ENCODE results near the gene OLFML1. TPM values are rescaled to one million over a fixed set of nuclear protein-coding genes. Genes with fewer than 3 reads are reported as not detected.

Gene OLFML1
- total RNA-seq, 1 experiment from 2014 or later = not detected

DNA sequence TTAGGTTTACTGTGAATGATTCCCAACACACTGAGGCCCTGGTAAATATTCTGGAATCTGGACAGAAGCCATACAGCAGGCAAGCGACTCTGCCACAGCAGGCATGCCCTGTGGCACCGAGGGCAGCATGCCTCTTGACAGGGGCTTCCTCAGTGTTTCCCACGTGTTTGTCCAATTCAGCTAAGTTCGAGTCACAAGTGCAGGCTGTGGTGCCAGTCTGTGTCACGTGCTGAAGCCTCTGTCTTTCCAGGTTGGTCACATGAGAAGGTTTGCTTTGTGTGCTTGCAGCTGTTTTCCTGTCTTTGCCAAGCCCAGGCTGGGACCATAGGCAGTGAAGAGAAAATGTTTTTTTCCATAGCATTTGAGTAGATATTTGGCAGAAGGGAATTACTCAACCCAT lies 26.1 kb downstream of the OLFML1 start (continued):
- no peak for TF ChIP-seq EMX1 (CRISPR knock-in tag; IDR thresholded peaks at IDR 0.05)
- TF ChIP-seq, protein P1, sequence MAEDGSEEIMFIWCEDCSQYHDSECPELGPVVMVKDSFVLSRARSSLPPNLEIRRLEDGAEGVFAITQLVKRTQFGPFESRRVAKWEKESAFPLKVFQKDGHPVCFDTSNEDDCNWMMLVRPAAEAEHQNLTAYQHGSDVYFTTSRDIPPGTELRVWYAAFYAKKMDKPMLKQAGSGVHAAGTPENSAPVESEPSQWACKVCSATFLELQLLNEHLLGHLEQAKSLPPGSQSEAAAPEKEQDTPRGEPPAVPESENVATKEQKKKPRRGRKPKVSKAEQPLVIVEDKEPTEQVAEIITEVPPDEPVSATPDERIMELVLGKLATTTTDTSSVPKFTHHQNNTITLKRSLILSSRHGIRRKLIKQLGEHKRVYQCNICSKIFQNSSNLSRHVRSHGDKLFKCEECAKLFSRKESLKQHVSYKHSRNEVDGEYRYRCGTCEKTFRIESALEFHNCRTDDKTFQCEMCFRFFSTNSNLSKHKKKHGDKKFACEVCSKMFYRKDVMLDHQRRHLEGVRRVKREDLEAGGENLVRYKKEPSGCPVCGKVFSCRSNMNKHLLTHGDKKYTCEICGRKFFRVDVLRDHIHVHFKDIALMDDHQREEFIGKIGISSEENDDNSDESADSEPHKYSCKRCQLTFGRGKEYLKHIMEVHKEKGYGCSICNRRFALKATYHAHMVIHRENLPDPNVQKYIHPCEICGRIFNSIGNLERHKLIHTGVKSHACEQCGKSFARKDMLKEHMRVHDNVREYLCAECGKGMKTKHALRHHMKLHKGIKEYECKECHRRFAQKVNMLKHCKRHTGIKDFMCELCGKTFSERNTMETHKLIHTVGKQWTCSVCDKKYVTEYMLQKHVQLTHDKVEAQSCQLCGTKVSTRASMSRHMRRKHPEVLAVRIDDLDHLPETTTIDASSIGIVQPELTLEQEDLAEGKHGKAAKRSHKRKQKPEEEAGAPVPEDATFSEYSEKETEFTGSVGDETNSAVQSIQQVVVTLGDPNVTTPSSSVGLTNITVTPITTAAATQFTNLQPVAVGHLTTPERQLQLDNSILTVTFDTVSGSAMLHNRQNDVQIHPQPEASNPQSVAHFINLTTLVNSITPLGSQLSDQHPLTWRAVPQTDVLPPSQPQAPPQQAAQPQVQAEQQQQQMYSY (CRISPR knock-in tag; IDR thresholded peaks at IDR 0.05) = no peak

DNA sequence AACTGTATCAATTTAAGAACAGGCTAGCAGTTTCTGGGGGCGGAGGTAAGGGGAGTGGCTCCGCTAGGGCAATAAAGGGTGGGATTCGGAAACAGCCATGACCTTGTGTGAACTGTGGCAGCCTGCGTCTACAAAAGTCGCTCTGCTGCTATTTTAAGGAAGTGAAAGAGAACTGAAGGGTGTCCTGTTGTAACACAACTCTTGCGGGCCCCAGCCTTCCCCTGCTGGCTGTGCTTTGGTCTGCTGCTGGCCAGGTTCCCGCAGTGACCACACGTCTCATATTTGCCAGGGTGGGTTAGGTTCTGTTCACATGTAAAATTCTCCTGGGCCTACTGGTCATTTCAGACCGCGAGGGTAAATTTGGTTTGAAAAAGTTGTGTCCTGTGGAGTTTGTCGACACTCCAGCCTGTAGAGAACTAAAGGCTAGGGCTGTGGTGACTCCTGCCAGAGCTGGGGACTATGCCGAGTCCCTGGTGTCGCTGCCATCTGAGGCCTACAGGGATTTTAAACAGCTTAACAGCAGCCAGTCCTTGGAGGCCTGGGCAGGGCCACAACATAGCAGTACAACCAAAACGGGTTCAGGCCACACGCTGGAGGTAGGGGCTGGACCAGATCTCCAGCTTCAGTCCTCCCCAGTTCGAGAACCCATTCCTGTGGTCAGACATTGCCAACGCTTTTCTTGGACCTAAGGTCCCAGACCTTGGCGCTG lies 27.4 kb downstream of the OLFML1 start:
- ATAC-seq = peak; percentile 6
- TF ChIP-seq, protein P2, sequence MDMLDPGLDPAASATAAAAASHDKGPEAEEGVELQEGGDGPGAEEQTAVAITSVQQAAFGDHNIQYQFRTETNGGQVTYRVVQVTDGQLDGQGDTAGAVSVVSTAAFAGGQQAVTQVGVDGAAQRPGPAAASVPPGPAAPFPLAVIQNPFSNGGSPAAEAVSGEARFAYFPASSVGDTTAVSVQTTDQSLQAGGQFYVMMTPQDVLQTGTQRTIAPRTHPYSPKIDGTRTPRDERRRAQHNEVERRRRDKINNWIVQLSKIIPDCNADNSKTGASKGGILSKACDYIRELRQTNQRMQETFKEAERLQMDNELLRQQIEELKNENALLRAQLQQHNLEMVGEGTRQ (CRISPR knock-in tag; IDR thresholded peaks at IDR 0.05) = no peak
- TF ChIP-seq ZBTB21 (CRISPR knock-in tag; IDR thresholded peaks at IDR 0.05; ENCODE audit: borderline replicate concordance) = no peak
- TF ChIP-seq TEAD1 (CRISPR knock-in tag; IDR thresholded peaks at IDR 0.05) = no peak
- TF ChIP-seq CREM (CRISPR knock-in tag; IDR thresholded peaks at IDR 0.05) = no peak
- TF ChIP-seq ZNF138 (CRISPR knock-in tag; conservative IDR thresholded peaks at IDR 0.05) = no peak
- no peak for TF ChIP-seq KAT7 (CRISPR knock-in tag; IDR thresholded peaks at IDR 0.05; ENCODE audit: borderline replicate concordance)
- no peak for TF ChIP-seq SMAD4 (CRISPR knock-in tag; IDR thresholded peaks at IDR 0.05)
- no peak for TF ChIP-seq ZNF671 (CRISPR knock-in tag; IDR thresholded peaks at IDR 0.05)
- no peak for TF ChIP-seq ZNF121 (CRISPR knock-in tag; IDR thresholded peaks at IDR 0.05)
- no peaks in the 10 kb centered on the region for H3K9me3 Mint-ChIP-seq
- no peaks in the 10 kb centered on the region for H3K36me3 Mint-ChIP-seq
- peak overlapping the region; percentile 63; the same call in 1 of the 2 replicates for H3K27ac Mint-ChIP-seq
- H3K27me3 Mint-ChIP-seq (ENCODE audit: low read depth) = peaks cover 21% of the 10 kb centered on the region
- H3K4me3 Mint-ChIP-seq = peak overlapping the region; percentile 83
- ChIA-PET CTCF (interaction anchor here (0.8 to 4.3 kb wide), 13 partner anchors 8 to 182 kb away, joined by 3 to 46 read pairs (median 5); partner anchors contain the start of gene OLFML1), POLR2A (no interaction called here)
- H3K4me1 Mint-ChIP-seq = peaks cover 41% of the 10 kb centered on the region
- peak; percentile 18 for DNase-seq (ENCODE audit: low spot score)

DNA sequence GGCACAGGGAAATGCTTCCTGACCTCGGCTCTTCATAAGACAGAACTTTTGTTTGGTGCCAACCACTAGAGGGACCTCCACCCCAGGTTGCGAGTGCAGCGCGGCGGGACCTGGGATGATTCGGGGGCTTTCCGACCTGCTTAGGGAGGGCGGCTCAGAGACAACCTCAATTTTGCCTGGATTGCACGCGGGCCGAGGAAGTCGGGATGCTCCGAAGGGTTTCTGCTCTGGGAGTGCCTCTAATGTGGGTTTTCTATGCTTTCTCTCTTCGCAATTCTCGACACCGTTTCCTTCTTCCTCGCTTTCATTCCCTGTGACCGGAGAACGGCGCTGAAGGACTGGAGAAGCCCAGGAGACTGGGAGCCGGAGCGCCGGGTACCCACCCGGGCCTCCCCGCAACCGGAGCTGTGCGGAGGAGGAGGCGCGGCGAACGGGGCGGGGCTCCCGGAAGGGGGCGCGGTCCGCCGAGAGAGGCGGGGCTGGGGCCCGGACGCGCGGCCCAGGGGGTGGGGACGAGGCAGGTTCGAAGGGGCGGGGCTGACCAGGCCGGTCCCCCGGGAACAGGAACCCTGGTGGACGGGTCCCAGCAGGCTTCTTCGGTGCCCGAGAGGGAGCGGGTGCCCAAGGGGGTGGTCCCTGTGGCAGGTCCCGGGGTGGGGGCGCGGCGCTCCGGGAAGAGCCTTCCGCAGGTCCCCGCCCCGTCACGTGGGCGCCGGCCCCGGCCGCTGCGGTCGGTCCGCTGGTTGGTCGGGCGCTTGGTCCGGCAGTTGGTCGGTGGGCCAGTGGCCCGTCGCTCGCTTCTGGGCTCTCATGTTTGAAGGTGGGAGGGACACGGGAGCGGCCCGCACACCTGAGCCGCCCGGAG lies 28.2 kb downstream of the OLFML1 start, which contains the start of gene PPFIBP2:
Gene PPFIBP2 (plus strand): TSS at position 766 of the 865 bp plus-strand sequence. CDS start 35,477 bp downstream, outside the sequence.
- ATAC-seq (peak; percentile 83), DNase-seq (ENCODE audit: low spot score) (peak; percentile 83)
- Mint-ChIP-seq H3K27ac (peak within 1 kb of the TSS; percentile 63), H3K4me3 (peak within 1 kb of the TSS; percentile 83), H3K9me3 (no peaks in the 10 kb centered on the region; the same call in 1 of the 2 replicates), H3K27me3 (ENCODE audit: low read depth) (peaks cover 24% of the 10 kb centered on the region), H3K36me3 (no peaks in the 10 kb centered on the region), H3K4me1 (peaks cover 41% of the 10 kb centered on the region)
- POLR2A ChIA-PET = interaction anchor here (0.6 kb wide), 2 partner anchors 261 to 829 kb away, joined by 3 to 5 read pairs; partner anchors contain the start of gene SYT9
- CTCF ChIA-PET = interaction anchor here (0.6 to 4.3 kb wide), 19 partner anchors 9 to 701 kb away, joined by 3 to 46 read pairs (median 4); partner anchors contain the start of gene OLFML1
- TF ChIP-seq ZNF263 (CRISPR knock-in tag; IDR thresholded peaks at IDR 0.05; ENCODE audit: low read depth) (no peak), GTF2I (CRISPR knock-in tag; conservative IDR thresholded peaks at IDR 0.05) (no peak), SOX15 (CRISPR knock-in tag; IDR thresholded peaks at IDR 0.05) (no peak), FOXP1 (CRISPR knock-in tag; IDR thresholded peaks at IDR 0.05; ENCODE audit: borderline replicate concordance) (peak; percentile 15; the same call in 1 of the 2 replicates), SMAD3 (CRISPR knock-in tag; IDR thresholded peaks at IDR 0.05; ENCODE audit: borderline replicate concordance) (no peak), NR1H2 (CRISPR knock-in tag; IDR thresholded peaks at IDR 0.05) (no peak), NFATC4 (CRISPR knock-in tag; IDR thresholded peaks at IDR 0.05) (no peak), NFYB (CRISPR knock-in tag; conservative IDR thresholded peaks at IDR 0.05; ENCODE audit: low read depth) (0 out of 2 replicates have a peak, but pooled peaks have one; percentile 20), CREM (CRISPR knock-in tag; IDR thresholded peaks at IDR 0.05) (0 out of 2 replicates have a peak, but pooled peaks have one; percentile 6)
- TF ChIP-seq, protein P3, sequence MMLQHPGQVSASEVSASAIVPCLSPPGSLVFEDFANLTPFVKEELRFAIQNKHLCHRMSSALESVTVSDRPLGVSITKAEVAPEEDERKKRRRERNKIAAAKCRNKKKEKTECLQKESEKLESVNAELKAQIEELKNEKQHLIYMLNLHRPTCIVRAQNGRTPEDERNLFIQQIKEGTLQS (CRISPR knock-in tag; conservative IDR thresholded peaks at IDR 0.05) = no peak
- TF ChIP-seq, protein P4, sequence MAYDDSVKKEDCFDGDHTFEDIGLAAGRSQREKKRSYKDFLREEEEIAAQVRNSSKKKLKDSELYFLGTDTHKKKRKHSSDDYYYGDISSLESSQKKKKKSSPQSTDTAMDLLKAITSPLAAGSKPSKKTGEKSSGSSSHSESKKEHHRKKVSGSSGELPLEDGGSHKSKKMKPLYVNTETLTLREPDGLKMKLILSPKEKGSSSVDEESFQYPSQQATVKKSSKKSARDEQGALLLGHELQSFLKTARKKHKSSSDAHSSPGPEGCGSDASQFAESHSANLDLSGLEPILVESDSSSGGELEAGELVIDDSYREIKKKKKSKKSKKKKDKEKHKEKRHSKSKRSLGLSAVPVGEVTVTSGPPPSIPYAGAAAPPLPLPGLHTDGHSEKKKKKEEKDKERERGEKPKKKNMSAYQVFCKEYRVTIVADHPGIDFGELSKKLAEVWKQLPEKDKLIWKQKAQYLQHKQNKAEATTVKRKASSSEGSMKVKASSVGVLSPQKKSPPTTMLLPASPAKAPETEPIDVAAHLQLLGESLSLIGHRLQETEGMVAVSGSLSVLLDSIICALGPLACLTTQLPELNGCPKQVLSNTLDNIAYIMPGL (CRISPR knock-in tag; IDR thresholded peaks at IDR 0.05) = 0 out of 2 replicates have a peak, but pooled peaks have one; percentile 61
- TF ChIP-seq, protein P5, sequence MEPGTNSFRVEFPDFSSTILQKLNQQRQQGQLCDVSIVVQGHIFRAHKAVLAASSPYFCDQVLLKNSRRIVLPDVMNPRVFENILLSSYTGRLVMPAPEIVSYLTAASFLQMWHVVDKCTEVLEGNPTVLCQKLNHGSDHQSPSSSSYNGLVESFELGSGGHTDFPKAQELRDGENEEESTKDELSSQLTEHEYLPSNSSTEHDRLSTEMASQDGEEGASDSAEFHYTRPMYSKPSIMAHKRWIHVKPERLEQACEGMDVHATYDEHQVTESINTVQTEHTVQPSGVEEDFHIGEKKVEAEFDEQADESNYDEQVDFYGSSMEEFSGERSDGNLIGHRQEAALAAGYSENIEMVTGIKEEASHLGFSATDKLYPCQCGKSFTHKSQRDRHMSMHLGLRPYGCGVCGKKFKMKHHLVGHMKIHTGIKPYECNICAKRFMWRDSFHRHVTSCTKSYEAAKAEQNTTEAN (CRISPR knock-in tag; IDR thresholded peaks at IDR 0.05) = peak; percentile 39; the same call in 1 of the 2 replicates
- TF ChIP-seq, protein P2 (CRISPR knock-in tag; IDR thresholded peaks at IDR 0.05) = peak; percentile 95
